A549 treated with GW870086 at 1 μM for 4 hours (cell line): Measurements from ENCODE around the gene CEACAM6. TPM values are rescaled to one million over a fixed set of nuclear protein-coding genes. Genes with fewer than 3 reads are reported as not detected.

ENCODE experiments used
- total RNA-seq: library from RNA; stranded (reverse); fragments of 200-300 nt; extraction: Qiagen RNA extraction; gene quantifications from 5 replicates; pipeline ENCODE4 v1.2.3, GENCODE V29; 2022; ENCODE audit warnings: low read depth

Gene CEACAM6
- 14.9 to 22.6 TPM (median 20.6 TPM) in 5 replicates for total RNA-seq

DNA sequence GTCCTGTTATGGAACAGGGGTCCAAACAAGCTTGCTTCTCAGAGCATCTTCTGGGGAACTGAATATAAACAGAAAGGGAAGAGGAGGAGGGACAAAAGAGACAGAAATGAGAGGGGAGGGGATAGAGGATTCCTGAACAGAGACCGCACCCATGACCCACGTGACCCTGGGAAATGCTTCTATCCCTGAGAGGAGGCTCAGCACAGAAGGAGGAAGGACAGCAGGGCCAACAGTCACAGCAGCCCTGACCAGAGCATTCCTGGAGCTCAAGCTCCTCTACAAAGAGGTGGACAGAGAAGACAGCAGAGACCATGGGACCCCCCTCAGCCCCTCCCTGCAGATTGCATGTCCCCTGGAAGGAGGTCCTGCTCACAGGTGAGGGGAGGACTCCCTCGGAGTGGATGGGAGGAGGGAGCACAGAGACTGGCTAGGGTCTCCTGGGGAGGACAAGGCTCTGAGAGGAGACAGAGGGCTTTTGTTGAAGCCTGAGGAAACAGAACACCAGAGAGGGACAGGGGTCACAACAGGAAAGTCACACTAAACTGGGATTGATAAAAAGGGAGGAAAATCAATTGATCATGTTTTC, at the start of gene CEACAM6:
CEACAM6 (plus strand) TSS at position 203 of the 586 bp plus-strand sequence; CDS start at position 312, 109 bp downstream.

GRCh38 chr19:41708481-41708880, 46.8 kb upstream of the CEACAM6 start, which contains the start of gene CEACAM5:
Gene CEACAM5 (plus strand): TSS chr19:41708626. CDS start chr19:41708732, 106 bp downstream.

GRCh38 chr19:41796362-41796761, 41.0 kb downstream of the CEACAM6 start, which contains the start of gene CEACAM3:
Gene CEACAM3 (plus strand): TSS chr19:41796587. CDS start chr19:41796678, 91 bp downstream.

Other genes starting within 250 kb of the CEACAM6 start
- not detected in 5 replicates for gene CEACAM21, start 179.4 kb upstream of the CEACAM6 start, total RNA-seq
- gene CEACAM4, start 128.5 kb upstream of the CEACAM6 start, total RNA-seq, result not detected in 5 replicates
- gene CEACAM7, start 67.3 kb upstream of the CEACAM6 start, total RNA-seq, result 0.08 to 0.17 TPM in 2 of 5 replicates, not detected in the others
- gene CEACAM5, start 46.9 kb upstream of the CEACAM6 start, total RNA-seq, result 1.6 to 2.1 TPM (median 1.7 TPM) in 5 replicates
- gene CEACAM3, start 41.1 kb downstream of the CEACAM6 start, total RNA-seq, result not detected in 5 replicates
- not detected in 5 replicates for gene LYPD4, start 89.2 kb downstream of the CEACAM6 start, total RNA-seq
- gene DMRTC2, start 89.5 kb downstream of the CEACAM6 start, total RNA-seq, result not detected in 5 replicates
- gene RPS19, start 104.7 kb downstream of the CEACAM6 start, total RNA-seq, result 9,077 to 10,791 TPM (median 9,411 TPM) in 5 replicates
- gene CD79A, start 121.7 kb downstream of the CEACAM6 start, total RNA-seq, result 0.66 to 1.3 TPM (median 0.91 TPM) in 5 replicates
- 83.9 to 123 TPM (median 107 TPM) in 5 replicates for gene ARHGEF1, start 127.7 kb downstream of the CEACAM6 start, total RNA-seq
- gene ERFL, start 172.9 kb downstream of the CEACAM6 start, total RNA-seq, result 0.23 to 0.35 TPM (median 0.29 TPM) in 5 replicates
- 204 to 269 TPM (median 241 TPM) in 5 replicates for gene RABAC1, start 203.8 kb downstream of the CEACAM6 start, total RNA-seq
- gene ATP1A3, start 238.7 kb downstream of the CEACAM6 start, total RNA-seq, result 3.5 to 5.8 TPM (median 4.7 TPM) in 5 replicates